GM21381 (cell line): ENCODE data around the gene PUS3.
"Not testable (repeated sequence)": the region's sequence is repeated elsewhere in the genome, so short reads cannot be mapped to it uniquely, and the experiment has no call there.

Experiments
- ATAC-seq: cut with Tn5 transposase; IDR thresholded peaks from one replicate; pipeline ENCODE4 v1.9.1; 2021; ENCODE audit warnings: mild to moderate bottlenecking, moderate library complexity; ENCODE audit not compliant: unreplicated experiment

PUS3 gene

DNA sequence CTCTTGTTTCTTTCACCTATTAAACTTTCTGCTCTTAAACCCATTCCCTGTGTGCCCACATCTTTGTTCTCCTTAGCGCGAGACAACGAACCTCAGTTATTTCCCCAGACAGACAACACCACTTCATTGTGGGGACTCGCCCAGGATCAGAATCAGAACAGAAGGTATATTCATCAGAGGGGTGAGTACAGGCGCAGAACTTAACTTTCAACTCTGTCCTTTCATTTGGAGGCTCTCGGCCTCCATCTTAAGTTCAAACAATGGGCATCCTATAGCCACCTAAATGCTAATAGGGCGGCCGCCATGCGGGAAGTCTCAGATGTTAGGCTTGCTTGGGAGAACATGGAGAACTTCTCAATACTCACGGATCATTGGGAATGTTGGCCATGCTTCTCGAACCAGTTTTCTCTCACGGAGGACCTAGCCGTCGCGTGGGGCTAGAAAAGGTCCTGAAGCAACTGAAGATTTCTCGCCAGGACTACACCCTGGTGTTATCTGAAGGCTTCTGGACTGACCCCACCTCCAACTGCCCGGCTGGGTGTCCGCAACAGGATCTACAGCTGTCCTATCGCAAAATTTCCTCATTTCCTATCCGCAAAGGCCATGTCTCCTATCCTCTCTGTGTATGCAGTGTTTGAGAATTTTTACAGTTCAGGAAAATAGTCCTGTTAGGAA, 29.0 kb downstream of the PUS3 start:
- ATAC-seq, result no peak

DNA sequence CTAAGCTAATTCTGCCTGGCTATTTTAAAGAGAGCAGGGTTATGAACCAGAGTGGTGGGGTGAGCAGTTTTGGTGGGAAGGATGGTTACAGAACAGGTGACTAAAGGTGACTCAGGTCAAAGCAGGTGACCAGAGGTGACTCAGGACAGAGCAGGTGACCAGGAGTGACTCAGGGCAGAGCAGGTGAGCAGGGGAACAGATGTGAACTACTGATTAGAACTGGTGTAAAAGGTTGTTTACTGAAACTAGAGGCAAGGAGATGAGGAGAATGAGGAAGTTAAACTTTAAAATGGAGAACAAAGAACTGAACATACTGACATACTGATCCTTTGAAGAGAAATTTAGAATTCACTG, 30.9 kb downstream of the PUS3 start:
- no peak for ATAC-seq

DNA sequence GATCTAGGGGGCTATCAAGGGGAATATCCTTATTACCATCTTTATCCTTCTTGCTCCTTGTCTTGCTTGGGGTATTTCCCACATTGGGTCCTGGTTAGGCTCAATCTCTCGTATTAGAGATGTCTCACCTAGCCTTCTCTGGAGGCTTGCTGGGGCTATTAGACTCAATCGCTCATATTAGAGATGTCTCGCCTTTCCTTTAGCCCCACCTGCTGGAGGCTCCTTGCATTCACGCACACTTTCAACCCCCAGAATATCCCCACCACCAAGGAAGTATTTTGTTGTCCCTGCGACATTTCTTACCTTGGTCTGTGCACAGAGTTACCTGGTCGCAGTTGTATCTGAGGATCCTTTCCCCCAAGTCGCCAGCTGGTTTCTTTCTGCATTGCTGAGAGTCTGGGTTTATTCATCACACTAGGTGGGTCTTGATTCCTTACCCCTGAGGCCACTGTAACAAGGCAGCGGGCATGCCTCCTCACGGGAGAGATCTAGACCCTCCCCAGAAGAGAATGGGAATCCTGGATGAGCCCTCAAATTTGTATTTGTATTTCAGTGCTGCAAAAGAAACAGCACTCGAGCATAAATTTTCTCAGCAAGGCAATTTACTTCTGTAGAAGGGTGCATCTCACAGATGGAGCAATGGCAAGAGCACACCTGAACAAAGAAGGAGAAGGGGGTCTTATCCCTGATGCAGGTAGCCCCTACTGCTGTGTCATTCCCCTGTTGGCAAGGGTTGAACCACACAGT, 31.4 kb downstream of the PUS3 start:
- no peak for ATAC-seq

DNA sequence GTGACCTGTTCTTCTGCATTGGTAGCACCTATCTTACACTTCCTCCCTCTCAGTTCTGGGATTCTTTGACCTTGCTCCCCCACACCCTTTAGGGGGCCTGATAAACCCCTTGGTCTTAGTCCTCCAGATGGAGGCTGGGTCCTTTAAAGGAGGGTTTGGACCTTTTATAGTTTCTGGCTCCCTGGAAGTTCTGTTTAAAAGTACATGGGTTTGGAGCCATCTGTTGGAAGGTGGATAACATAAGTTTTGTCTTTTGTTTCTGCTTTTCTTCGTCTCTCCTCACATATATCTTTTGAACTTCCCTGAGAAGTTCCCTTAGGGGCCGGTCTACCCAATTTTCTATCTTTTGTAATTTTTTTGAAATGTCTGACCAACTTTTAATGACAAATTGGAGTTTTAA, 33.5 kb downstream of the PUS3 start:
- ATAC-seq, result no peak

DNA sequence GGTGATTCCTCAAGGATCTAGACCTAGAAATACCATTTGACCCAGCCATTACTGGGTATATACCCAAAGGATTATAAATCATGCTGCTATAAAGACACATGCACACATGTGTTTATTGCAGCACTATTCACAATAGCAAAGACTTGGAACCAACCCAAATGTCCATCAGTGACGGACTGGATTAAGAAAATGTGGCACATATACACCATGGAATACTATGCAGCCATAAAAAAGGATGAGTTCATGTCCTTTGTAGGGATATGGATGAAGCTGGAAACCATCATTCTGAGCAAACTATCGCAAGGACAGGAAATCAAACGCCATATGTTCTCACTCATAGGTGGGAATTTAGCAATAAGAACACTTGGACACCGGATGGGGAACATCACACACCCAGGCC, 37.7 kb downstream of the PUS3 start:
- ATAC-seq, result not testable (repeated sequence)

DNA sequence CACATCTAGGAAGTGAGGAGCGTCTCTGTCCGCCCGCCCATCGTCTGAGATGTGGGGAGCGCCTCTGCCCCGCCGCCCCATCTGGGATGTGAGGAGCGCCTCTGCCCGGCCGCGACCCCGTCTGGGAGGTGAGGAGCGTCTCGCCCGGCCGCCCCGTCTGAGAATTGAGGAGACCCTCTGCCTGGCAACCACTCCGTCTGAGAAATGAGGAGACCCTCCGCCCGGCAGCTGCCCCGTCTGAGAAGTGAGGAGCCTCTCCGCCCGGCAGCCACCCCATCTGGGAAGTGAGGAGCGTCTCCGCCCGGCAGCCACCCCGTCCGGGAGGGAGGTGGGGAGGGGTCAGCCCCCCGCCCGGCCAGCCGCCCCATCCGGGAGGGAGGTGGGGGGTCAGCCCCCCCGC, 40.2 kb downstream of the PUS3 start:
- ATAC-seq, result not testable (repeated sequence)

DNA sequence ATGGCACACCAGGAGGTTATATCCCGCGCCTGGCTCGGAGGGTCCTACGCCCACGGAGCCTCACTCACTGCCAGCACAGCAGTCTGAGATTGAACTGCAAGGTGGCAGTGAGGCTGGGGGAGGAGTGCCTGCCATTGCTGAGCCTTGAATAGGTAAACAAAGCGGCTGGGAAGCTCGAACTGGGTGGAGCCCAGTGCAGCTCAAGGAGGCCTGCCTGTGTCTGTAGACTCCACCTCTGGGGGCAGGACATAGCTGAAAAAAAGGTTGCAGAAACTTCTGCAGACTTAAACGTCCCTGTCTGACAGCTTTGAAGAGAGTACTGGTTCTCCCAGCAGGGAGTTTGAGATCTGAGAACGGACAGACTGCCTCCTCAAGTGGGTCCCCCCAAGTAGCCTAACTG, 45.3 kb downstream of the PUS3 start:
- not testable (repeated sequence) for ATAC-seq

DNA sequence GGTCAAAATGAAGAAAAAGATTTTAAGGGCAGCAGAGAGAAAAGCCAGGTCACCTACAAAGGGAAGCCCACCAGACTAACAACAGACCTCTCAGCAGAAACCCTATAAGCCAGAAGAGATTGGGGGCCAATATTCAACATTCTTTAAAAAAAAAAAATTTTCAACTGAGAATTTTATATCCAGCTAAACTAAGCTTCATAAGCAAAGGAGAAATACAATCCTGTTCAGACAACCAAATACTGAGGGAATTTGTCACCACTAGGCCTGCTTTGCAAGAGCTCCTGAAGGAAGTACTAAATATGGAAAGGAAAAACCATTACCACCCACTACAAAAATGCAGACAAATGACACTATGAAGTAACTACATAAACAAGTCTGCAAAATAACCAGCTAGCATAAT, 56.8 kb downstream of the PUS3 start:
- no peak for ATAC-seq
